Measurements from ENCODE around the gene KANSL1.

The KANSL1 gene

DNA sequence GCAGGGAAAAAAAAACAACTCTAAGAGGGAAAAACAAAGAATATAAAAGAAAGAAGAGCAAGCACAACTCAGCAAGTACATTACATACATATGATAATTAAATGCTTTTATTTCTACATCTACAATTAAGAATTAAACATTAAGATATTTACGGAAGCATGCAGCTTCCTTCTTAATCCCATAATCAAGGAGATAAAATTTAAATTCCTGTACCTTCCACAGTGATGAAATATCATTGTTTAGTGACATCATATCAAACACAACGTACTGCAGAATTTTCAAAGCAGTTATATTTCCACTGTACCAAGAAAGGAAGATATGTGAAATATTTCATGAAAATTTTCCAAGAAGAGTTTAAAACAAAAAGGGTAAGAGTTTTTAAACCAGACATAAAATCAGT is 26.0 kb downstream of the KANSL1 start:
- DNase-seq (ENCODE audit: low read depth, low spot score) = no peak

- DNase-seq (ENCODE audit: low read depth, low spot score) = no peak
Observed at GRCh38 chr17:46166692-46167249, 26.5 kb downstream of the KANSL1 start.

DNA sequence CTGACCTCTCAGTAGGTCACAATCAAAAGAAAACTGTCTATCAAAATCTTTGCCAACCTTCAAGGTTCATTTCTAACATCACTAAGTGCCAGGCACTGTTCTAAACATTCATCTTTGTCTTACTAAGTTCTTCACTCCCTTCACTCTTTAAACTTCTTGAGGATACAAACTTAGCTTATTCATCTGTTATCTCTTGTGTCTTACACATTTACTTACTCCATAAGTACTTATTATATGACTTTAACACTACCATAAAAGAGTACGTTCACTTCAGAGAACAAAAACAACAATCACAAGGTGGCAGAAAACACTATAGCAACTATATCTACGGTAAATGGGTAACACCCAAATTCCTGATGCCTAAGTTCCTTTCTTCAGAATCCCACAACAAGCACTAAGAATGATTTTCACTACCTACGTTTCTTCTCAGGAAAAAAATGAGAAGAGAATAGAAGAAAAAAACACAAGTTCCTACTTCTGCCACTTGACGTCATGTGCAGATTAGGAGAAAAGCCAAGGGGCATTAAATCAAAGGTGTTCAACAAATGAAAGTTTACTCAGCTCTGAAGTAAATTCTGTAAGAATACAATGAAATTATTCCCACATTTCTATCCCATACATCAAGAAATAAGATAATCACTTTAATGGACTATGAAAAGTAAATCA is 29.2 kb downstream of the KANSL1 start:
- no peak for DNase-seq (ENCODE audit: low read depth, low spot score)

GRCh38 chr17:46163316-46163715 is 29.9 kb downstream of the KANSL1 start:
- no peak for DNase-seq (ENCODE audit: low read depth, low spot score)

DNA sequence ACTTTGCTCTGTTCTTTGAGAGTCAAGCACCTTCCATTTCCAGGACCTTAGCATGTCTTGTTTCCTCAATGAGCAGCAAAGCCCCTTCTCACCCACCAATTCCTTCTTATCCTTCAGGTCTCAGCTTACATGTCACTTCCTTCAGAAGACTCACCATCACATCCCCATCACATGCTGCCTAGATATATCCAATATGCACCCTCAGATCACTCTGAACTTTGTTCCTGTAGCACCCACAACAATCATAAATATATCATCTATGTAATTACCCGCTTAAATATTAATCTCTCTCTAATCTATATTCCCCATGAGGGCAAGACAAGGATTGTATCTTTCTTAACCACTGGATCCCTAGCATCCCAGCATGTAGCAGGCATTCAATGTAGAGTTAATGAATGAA is 30.4 kb downstream of the KANSL1 start:
- DNase-seq (ENCODE audit: low read depth, low spot score) = no peak

DNA sequence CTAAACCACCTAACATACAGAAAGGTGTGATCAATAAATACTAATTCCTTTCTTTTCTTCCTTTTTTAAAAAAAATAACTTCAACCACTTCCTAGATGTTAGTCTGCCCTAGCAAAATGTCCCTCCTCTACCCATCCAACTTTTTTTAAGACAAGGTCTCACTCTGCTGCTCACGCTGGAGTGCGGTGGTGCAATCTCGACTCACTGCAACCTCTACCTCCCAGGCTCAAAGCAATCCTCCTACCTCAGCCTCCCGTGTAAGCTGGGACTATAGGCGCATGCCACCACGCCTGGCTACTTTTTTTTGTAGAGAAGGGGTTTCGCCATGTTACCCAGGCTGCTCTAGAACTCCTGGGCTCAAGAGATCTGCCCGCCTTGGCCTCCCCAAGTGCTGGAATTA is 33.1 kb downstream of the KANSL1 start:
- DNase-seq (ENCODE audit: low read depth, low spot score) = no peak

GRCh38 chr17:46159686-46160085 is 33.5 kb downstream of the KANSL1 start:
- no peak for DNase-seq (ENCODE audit: low read depth, low spot score)

GRCh38 chr17:46158323-46159296 is 34.6 kb downstream of the KANSL1 start:
- no peak for DNase-seq (ENCODE audit: low read depth, low spot score)

DNA sequence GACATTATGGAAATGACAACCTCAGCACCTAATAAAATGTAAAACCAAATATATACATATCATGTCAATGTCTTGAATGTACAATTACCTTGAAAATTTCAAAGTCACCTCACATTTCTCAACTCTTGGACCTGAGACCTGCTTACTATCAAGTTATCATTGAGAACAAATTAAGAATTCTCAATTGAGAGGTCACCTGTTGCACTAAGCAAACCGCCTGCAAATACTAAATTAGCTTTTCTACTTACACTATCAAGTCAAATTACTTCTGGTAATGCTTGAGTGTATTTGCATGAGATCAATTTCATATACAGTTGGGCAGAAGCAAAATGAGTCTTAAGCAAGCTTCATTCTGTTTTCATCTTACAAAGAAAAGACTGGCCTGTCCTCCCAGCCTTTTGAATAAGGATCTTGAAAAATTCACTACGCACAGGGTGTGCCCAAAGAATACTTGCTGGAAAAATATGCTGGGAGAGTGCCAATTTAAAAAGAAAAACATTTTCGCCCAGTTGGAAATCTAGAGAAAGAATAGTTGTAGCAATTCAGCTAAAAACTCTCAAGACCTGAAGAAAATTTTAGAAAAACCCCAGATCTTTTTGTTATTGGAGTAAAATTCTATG is 35.7 kb downstream of the KANSL1 start:
- no peak for DNase-seq (ENCODE audit: low read depth, low spot score)

GRCh38 chr17:46154151-46154816 is 38.9 kb downstream of the KANSL1 start:
- no peak for DNase-seq (ENCODE audit: low read depth, low spot score)

GRCh38 chr17:46152423-46152822 is 40.8 kb downstream of the KANSL1 start:
- DNase-seq (ENCODE audit: low read depth, low spot score) = no peak

GRCh38 chr17:46151762-46152161 is 41.5 kb downstream of the KANSL1 start:
- no peak for DNase-seq (ENCODE audit: low read depth, low spot score)

DNA sequence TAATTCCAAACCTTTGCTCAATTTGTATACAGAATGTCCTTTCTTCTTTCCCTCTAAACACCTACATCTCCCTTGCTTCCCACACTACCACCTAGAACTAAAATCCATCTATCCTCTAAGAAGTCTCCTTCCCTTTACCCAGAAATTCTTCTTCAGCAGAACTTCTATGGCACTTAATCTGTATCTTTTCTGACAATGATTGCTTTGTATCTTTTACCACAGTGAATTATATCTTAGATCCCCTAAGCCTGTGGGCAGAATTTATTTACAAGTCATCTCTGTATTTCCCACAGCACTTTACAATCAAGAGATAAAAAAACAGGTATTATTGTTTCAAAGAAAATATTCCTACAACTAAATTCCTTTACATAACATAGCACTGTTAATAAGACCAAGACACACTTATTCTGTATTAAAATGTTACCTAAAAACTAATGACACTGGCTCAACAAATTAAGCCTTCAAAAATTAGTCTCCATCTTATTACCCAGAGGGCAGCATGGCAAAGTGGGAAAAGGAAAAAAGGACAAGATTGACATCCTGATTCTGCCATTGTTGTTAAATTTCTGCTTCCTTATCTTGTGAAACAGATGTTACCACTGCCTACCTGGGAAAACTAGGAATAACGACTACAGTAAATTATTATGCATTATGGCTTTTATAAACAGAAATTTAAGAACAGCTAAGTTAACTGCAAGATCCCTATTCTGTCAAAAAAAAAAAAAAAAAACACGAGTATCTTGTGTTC is 42.8 kb downstream of the KANSL1 start:
- DNase-seq (ENCODE audit: low read depth, low spot score) = no peak

DNA sequence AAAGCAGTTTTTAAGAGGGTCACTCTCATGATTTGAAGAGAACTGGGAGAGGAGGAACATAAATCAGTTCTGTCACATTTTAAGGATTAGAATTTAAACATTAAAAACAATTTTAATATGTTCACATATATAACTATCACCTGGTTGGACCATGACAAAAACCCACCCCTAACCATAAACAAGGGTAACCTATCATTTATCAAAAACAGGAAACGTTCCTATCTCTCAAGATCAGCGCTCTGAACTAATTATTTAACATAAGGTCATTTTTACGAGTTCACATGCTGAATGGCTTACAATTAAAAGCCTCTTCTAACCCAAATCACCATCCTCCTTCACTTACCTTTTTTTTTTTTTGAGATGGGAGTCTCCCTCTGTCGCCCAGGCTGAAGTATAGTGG is 45.0 kb downstream of the KANSL1 start:
- no peak for DNase-seq (ENCODE audit: low read depth, low spot score)

DNA sequence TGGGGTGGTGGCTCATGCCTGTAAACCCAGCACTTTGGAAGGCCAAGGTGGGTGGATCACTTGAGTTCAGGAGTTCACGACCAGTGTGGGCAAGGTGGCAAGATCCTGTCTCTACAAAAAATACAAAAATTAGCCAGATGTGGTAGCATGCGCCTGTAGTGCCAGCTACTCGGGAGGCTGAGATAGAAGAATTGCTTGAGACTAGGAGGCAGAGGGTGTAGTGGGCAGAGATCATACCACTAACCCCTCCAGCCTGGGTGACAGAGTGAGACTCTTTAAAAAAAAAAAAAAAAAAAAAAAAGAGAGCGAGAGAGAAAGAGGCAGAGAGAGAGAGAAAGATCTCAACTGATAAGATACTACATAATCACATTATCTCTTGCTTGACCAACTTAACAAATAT is 45.9 kb downstream of the KANSL1 start:
- DNase-seq (ENCODE audit: low read depth, low spot score) = no peak

DNA sequence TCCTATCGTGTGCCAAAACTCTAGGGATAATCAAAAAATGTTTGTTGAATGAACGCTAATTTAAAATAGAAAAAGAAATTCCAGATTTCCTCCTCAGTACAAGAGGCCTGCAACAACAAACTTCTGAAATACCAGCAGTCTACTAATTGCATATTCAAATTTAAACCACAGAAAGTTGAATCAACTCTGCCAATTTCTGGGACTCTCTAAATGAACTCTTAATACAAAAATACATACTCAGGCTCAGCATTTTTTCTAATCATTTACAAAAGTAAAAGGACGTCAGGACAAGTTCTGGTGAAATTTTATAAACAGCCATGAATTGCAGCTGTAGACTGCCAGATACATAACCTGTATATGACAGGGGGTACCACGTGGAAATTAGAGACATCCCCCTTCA is 49.0 kb downstream of the KANSL1 start:
- no peak for DNase-seq (ENCODE audit: low read depth, low spot score)

DNA sequence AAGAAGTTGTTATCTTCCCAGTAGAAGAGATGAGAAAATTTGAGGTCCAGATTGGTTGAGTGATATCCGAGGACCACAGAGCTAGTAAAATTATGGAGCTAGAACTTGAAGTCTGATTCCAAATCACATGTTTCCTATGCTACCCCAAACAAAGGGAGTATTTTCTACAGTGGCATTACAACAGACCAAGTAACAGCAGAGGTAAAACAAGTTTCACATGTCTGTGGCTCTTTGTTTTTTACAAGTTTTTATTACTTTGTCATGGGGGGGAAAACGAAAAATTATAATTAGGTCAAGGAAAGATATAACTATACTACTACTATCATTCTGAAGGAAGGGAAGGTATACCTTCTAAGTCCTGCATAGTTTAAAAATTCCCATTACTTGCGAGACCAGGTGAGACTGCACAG is 49.4 kb downstream of the KANSL1 start:
- DNase-seq (ENCODE audit: low read depth, low spot score) = no peak

DNA sequence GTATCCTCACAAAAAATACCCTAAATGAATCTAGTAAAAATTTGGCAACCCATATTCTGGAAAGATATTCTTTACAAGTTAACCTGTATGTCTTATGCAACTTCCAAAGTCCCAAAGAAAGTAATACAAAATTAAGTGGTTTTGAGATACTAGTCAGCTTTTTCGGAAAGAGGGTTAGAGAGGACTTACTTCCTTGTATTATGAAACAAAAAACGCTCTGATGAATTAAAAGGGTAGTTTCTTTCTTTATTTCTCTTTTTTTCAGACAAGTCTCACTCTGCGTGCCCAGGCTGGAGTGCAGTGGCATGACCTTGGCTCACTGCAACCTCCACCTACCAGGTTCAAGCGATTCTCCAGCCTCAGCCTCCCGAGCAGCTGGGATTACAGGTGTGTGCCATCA is 51.6 kb downstream of the KANSL1 start:
- no peak for DNase-seq (ENCODE audit: low read depth, low spot score)

DNA sequence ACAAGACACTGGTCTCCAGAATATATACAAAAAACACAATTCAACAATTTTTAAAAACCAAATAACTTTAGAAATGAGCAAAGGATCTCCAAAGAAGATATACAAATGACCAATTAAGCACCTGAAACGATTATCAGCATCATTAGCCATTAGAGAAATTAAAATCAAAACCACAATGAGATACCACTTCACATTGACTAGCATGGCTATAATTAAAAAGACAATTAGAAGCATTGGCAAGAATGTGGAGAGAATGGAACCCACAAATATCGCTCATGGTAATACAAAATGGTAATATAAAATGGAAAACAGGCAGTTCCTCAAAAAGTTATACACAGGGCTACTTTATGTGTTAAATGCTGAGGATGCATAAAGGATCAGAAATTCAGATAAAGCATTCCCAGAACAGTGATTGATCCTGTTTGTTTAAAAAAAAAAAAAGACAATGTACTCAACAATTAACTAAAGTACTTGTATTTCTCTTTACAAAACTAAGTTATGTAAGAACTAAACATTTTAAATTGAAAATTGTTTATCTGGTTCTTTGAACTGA is 52.5 kb downstream of the KANSL1 start:
- no peak for DNase-seq (ENCODE audit: low read depth, low spot score)

DNA sequence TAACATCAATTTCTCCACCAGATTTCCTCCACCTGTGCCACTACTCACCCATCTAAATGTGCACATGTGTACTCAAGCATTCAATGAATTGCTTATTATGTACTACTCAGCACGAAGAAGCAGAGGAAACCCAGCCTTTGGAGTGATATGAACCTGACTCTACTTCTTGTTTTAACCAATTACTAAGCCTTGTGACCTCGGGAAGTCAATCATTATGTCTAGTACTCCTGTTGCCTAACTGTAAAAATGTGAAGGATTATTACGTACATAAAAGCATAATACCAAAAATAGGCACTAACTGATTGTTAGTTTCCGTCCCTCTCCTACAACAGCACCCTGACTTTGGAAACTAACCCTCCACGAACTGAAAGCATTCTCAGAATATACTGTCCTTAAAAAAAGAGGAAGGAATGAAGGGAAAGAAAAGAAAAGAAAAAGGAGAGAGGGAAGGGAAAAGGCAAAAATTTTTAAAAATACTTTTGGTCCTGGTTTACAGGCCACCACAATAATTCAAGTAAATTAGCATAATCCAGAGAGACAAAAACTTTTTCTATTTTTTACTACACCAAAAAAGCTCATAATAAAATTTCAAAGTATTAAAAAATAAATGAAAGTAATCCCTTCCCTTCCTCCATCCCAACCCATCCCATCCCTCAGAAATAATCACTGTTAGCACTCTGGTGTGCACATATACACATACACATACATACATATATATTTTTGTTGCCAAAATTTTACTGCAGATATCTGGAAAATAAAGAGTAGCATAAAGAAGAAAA is 53.6 kb downstream of the KANSL1 start:
- no peak for DNase-seq (ENCODE audit: low read depth, low spot score)

Measured in iPS DF 19.7 (cell line).